AG04449 (cell line): ENCODE data around the gene CDKN2B-AS1.

Experiments used
- CTCF ChIA-PET: fragments of 350-600 bp; formaldehyde crosslinking; extraction: SDS; loops from one replicate; lab custom pipeline; 2021; ENCODE audit warnings: antibody characterized with exemption; lab: Yijun Ruan, JAX
- POLR2A ChIA-PET: fragments of 400-600, 350-600 bp; formaldehyde crosslinking; extraction: SDS; loops from one replicate; lab custom pipeline; 2020; ENCODE audit warnings: antibody characterized with exemption, inconsistent platforms; lab: Yijun Ruan, JAX
- DNase-seq: peaks from one replicate; pipeline ENCODE4 v3.0.0-alpha.2; 2010; ENCODE audit warnings: low read depth, low spot score
- H3K4me3 ChIP-seq: 2 replicates; pipeline ENCODE4 v1.5.1; 2011; ENCODE audit warnings: low read depth, mild to moderate bottlenecking, control low read depth, low read length
- CTCF ChIP-seq: IDR thresholded peaks from one replicate; pipeline ENCODE4 v1.5.1; 2011; ENCODE audit warnings: mild to moderate bottlenecking, moderate library complexity, low read length, control low read depth, inconsistent platforms; ENCODE audit not compliant: insufficient read depth; ENCODE audit errors: missing control alignments

The CDKN2B-AS1 gene

GRCh38 chr9:22136461-22137096, 142.0 kb downstream of the CDKN2B-AS1 start:
- ChIA-PET CTCF (interaction anchor here (1.0 to 4.2 kb wide), 5 partner anchors 12 to 129 kb away, joined by 4 to 24 read pairs (median 5); partner anchors contain the start of gene CDKN2B), POLR2A (interaction anchor here (1.0 kb wide), 2 partner anchors 11 to 102 kb away, joined by 3 to 6 read pairs; no protein-coding TSS in a partner anchor)
- no peak overlapping the region for H3K4me3 ChIP-seq
- TF ChIP-seq CTCF: no peak
- DNase-seq: peak; percentile 89

- no peak overlapping the region for H3K4me3 ChIP-seq
- ChIA-PET POLR2A (no interaction called here), CTCF (interaction anchor here (0.7 to 4.2 kb wide), 3 partner anchors 19 to 326 kb away, joined by 3 to 24 read pairs (median 3); partner anchors contain the start of gene CDKN2B)
- no peak for TF ChIP-seq CTCF
- no peak for DNase-seq
Measured at GRCh38 chr9:22138956-22139660, 144.5 kb downstream of the CDKN2B-AS1 start.

GRCh38 chr9:22141908-22142307, 147.3 kb downstream of the CDKN2B-AS1 start:
- no peak for DNase-seq
- TF ChIP-seq CTCF: no peak
- ChIA-PET CTCF (interaction anchor here (0.8 to 1.4 kb wide), 4 partner anchors 12 to 133 kb away, joined by 3 to 7 read pairs (median 3); partner anchors contain the start of gene CDKN2B), POLR2A (no interaction called here)
- no peak overlapping the region for H3K4me3 ChIP-seq

GRCh38 chr9:22142671-22143070, 148.1 kb downstream of the CDKN2B-AS1 start:
- POLR2A ChIA-PET: no interaction called here
- TF ChIP-seq CTCF: no peak
- DNase-seq: no peak
- CTCF ChIA-PET: interaction anchor here (1.1 to 1.4 kb wide), 2 partner anchors 22 to 134 kb away, joined by 3 to 7 read pairs; partner anchors contain the start of gene CDKN2B
- no peak overlapping the region for H3K4me3 ChIP-seq

- ChIA-PET CTCF (interaction anchor here (0.8 to 0.9 kb wide), 2 partner anchors 24 to 63 kb away, joined by 3 to 5 read pairs; no protein-coding TSS in a partner anchor), POLR2A (no interaction called here)
- DNase-seq: no peak
- H3K4me3 ChIP-seq: no peak overlapping the region
- TF ChIP-seq CTCF: no peak
Measured at GRCh38 chr9:22143799-22144625, 149.4 kb downstream of the CDKN2B-AS1 start.
